HepG2 (cell line): ENCODE data around the gene TAS2R39.

ENCODE experiments used
- KAT2B ChIP-seq: fragments of 150-350 bp; IDR thresholded peaks from 2 replicates; pipeline ENCODE4 v1.6.1; 2014; ENCODE audit warnings: low read depth, low read length, borderline replicate concordance
- KLF13 ChIP-seq: sonication (generic); formaldehyde crosslinking; IDR thresholded peaks from 2 replicates; pipeline ENCODE4 v1.4.0; 2020; ENCODE audit warnings: mild to moderate bottlenecking, missing genetic modification reagents
- MAFK ChIP-seq, 2 experiments: IDR thresholded peaks in 1 of 2; conservative IDR thresholded peaks in 1 of 2; 2 replicates each; pipeline ENCODE4 v1.6.1; 2011; ENCODE audit warnings: improper control_type of control experiment in 2 of 2, low read length in 2 of 2
- MXD4 ChIP-seq: IDR thresholded peaks from 2 replicates; pipeline ENCODE4 v1.6.1; 2016; ENCODE audit warnings: mild to moderate bottlenecking, missing biosample characterization, missing genetic modification reagents
- NR1H2 ChIP-seq: sonication (generic); formaldehyde crosslinking; IDR thresholded peaks from 2 replicates; pipeline ENCODE4 v1.8.1; 2022; ENCODE audit warnings: low read depth, missing genetic modification reagents, borderline replicate concordance
- TF ChIP-seq, protein P1 (sequence below): sonication (generic); formaldehyde crosslinking; IDR thresholded peaks from 2 replicates; pipeline ENCODE4 v1.8.1; 2023; ENCODE audit warnings: mild to moderate bottlenecking, moderate library complexity, missing genetic modification reagents
- TF ChIP-seq, protein P2 (sequence below): sonication (generic); formaldehyde crosslinking; IDR thresholded peaks from 2 replicates; pipeline ENCODE4 v1.5.0; 2020; ENCODE audit warnings: mild to moderate bottlenecking, missing genetic modification reagents, moderate library complexity

DNA sequence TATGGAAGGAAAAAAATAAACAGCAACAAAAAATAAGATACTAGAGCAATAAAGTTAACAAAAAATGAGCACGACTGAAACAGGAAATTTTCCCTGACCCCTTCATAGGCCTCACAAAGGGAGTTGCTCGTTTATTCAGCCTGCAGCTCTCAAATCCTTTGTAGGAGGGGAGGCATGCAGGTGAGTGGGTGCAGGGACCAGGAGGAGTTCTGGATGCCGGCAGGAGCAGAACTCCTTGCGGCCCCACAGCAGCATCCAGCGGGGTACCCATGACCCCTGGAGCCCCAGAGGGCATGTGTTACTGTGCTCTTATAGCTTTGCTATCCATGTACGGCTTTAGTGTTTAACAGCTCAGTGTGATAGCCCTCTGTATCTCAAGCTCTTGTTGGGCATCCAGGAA, 5.8 kb downstream of the TAS2R39 start:
- TF ChIP-seq, protein P1, sequence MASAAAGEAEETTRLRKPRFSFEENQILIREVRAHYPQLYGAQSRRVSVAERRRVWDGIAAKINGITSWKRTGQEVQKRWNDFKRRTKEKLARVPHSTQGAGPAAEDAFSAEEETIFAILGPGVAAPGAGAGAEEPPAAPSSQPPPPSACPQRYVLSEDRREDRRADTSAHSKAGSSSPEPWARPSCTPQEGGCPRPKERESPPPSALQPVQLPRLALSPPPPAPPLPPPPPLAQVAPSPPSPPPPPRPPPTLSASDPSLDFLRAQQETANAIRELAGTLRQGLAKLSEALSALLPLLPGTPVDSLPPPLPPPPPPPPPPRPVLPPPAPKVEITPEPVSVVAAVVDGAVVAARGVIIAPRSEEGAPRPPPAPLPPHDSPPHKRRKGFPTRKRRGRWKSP (CRISPR knock-in tag): no peak
- TF ChIP-seq MAFK (conservative IDR thresholded peaks at IDR 0.05 in 1 of 2, IDR thresholded peaks at IDR 0.05 in 1 of 2; ENCODE audit: low read length in 2 of 2): no peak
- no peak for TF ChIP-seq KLF13 (CRISPR knock-in tag)
- TF ChIP-seq MXD4 (CRISPR knock-in tag): no peak
- TF ChIP-seq NR1H2: no peak
- TF ChIP-seq, protein P2, sequence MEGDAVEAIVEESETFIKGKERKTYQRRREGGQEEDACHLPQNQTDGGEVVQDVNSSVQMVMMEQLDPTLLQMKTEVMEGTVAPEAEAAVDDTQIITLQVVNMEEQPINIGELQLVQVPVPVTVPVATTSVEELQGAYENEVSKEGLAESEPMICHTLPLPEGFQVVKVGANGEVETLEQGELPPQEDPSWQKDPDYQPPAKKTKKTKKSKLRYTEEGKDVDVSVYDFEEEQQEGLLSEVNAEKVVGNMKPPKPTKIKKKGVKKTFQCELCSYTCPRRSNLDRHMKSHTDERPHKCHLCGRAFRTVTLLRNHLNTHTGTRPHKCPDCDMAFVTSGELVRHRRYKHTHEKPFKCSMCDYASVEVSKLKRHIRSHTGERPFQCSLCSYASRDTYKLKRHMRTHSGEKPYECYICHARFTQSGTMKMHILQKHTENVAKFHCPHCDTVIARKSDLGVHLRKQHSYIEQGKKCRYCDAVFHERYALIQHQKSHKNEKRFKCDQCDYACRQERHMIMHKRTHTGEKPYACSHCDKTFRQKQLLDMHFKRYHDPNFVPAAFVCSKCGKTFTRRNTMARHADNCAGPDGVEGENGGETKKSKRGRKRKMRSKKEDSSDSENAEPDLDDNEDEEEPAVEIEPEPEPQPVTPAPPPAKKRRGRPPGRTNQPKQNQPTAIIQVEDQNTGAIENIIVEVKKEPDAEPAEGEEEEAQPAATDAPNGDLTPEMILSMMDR (CRISPR knock-in tag): no peak
- TF ChIP-seq KAT2B: no peak
